HG03159 (cell line): ENCODE data around the gene CLEC17A.
"Not testable (repeated sequence)": the region's sequence is repeated elsewhere in the genome, so short reads cannot be mapped to it uniquely, and the experiment has no call there.

Experiments
- ATAC-seq: cut with Tn5 transposase; IDR thresholded peaks from one replicate; pipeline ENCODE4 v1.9.1; 2021; ENCODE audit warnings: mild to moderate bottlenecking, moderate library complexity; ENCODE audit not compliant: unreplicated experiment

The CLEC17A gene

GRCh38 chr19:14582894-14583340 lies at the start of gene CLEC17A:
Gene CLEC17A, plus strand, starts transcription at chr19:14583084. Its CDS starts 77 bp downstream, at chr19:14583161.
- ATAC-seq, result peak; percentile 42

- ATAC-seq, result no peak
These were observed 49.4 kb upstream of the CLEC17A start for GRCh38 chr19:14533450-14533849.

- no peak for ATAC-seq
These were observed 45.8 kb upstream of the CLEC17A start for GRCh38 chr19:14536926-14537692.

- ATAC-seq, result no peak
These were observed 42.0 kb upstream of the CLEC17A start for GRCh38 chr19:14540741-14541525.

GRCh38 chr19:14541979-14542378 lies 40.9 kb upstream of the CLEC17A start:
- ATAC-seq, result not testable (repeated sequence)

GRCh38 chr19:14542711-14543328 lies 40.1 kb upstream of the CLEC17A start:
- no peak for ATAC-seq

- no peak for ATAC-seq
These were observed 38.8 kb upstream of the CLEC17A start for GRCh38 chr19:14544047-14544446.

- ATAC-seq, result no peak
These were observed 37.7 kb upstream of the CLEC17A start for GRCh38 chr19:14544977-14545715.

GRCh38 chr19:14545716-14546082 lies 37.2 kb upstream of the CLEC17A start:
- ATAC-seq, result no peak

- no peak for ATAC-seq
These were observed 32.6 kb upstream of the CLEC17A start for GRCh38 chr19:14550201-14550754.

- ATAC-seq, result not testable (repeated sequence)
These were observed 31.5 kb upstream of the CLEC17A start for GRCh38 chr19:14551134-14552005.

GRCh38 chr19:14552006-14552360 lies 30.9 kb upstream of the CLEC17A start:
- ATAC-seq, result not testable (repeated sequence)

- ATAC-seq, result no peak
These were observed 29.6 kb upstream of the CLEC17A start for GRCh38 chr19:14553042-14553938.

GRCh38 chr19:14553939-14554243 lies 29.0 kb upstream of the CLEC17A start:
- ATAC-seq, result no peak

GRCh38 chr19:14554382-14554812 lies 28.5 kb upstream of the CLEC17A start:
- no peak for ATAC-seq

GRCh38 chr19:14555918-14556661 lies 26.8 kb upstream of the CLEC17A start:
- ATAC-seq, result no peak

- peak; percentile 56 for ATAC-seq
These were observed 26.2 kb upstream of the CLEC17A start for GRCh38 chr19:14556662-14557188.
